ENCODE measurements around the gene POLR2F. TPM values are rescaled to one million over a fixed set of nuclear protein-coding genes. Genes with fewer than 3 reads are reported as not detected.

The POLR2F gene
- total RNA-seq, 1 donor from 2014 or later, result 57.9 TPM

DNA sequence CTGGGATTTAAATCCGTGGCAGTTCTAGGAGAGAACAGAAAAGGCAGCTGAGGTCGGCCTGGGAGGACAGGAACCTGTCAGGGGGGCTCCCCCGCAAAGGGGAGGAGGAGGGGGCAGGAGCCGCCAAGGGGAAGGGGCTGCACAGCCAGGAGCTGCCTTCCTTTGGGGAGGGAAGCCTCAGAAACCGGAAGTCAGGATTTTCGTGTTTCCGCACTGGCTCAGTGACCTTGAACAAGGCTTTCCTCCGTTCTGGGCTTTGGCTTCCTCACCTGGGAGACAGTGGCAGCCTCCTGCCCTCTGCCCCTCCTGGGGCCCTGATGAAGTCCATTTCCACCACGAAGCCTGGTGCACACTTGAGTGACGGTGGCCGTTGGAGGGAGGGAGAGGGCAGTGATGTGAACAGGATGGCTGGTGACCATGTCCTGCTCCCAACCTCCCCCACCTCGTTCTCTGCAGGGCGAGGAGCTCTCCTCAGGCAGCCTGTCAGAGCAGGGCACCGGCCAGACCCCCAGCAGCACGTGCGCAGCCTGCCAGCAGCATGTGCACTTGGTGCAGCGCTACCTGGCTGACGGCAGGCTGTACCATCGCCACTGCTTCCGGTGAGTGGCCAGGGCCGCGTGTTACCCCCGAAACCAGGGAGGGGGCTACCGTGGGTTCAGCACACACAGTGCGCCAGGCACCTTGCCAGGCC lies 34.8 kb upstream of the POLR2F start:
- Histone ChIP-seq H3K27ac (no peak overlapping the region), H3K4me3 (no peak overlapping the region), H3K36me3 (peaks cover 0 to 84% of the 10 kb centered on the region in 2 donors), H3K4me1 (no peaks in the 10 kb centered on the region), H3K9me3 (no peaks in the 10 kb centered on the region), H3K27me3 (no peaks in the 10 kb centered on the region)
- DNase-seq (ENCODE audit: extremely low spot score in 2 of 2), result no peak
- intact Hi-C loops (cut with DNase I), result no loop called here
- TF ChIP-seq POLR2AphosphoS5 (IDR thresholded peaks at IDR 0.05; ENCODE audit: insufficient read depth in 1 of 2, low read depth in 1 of 2) (no peak), POLR2A (IDR thresholded peaks at IDR 0.05) (no peak)
- TF ChIP-seq, protein P1, sequence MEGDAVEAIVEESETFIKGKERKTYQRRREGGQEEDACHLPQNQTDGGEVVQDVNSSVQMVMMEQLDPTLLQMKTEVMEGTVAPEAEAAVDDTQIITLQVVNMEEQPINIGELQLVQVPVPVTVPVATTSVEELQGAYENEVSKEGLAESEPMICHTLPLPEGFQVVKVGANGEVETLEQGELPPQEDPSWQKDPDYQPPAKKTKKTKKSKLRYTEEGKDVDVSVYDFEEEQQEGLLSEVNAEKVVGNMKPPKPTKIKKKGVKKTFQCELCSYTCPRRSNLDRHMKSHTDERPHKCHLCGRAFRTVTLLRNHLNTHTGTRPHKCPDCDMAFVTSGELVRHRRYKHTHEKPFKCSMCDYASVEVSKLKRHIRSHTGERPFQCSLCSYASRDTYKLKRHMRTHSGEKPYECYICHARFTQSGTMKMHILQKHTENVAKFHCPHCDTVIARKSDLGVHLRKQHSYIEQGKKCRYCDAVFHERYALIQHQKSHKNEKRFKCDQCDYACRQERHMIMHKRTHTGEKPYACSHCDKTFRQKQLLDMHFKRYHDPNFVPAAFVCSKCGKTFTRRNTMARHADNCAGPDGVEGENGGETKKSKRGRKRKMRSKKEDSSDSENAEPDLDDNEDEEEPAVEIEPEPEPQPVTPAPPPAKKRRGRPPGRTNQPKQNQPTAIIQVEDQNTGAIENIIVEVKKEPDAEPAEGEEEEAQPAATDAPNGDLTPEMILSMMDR (IDR thresholded peaks at IDR 0.05), result no peak

DNA sequence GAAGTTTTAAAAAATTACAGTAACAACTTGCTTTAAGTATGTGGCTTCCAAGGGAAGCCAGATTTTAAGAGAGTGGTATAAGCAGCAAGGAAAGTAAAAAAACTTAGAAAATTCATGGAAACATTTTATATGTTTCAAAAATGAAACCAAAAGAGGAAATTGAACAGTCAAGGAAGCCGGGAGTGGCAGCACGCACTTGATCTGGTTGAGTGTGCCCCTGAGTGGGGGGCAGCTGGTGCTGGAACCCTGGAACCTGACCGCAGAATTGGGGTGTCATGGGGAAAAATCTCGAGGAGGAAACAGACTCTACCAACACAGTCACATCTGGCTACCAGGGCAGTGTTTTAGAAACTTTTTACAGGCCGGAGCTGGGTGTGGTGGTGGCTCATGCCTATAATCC lies 33.4 kb upstream of the POLR2F start:
- peaks cover 0 to 74% of the 10 kb centered on the region in 2 donors for H3K36me3 ChIP-seq
- TF ChIP-seq, protein P1 (IDR thresholded peaks at IDR 0.05), result no peak
- TF ChIP-seq POLR2AphosphoS5 (IDR thresholded peaks at IDR 0.05; ENCODE audit: insufficient read depth in 1 of 2, low read depth in 1 of 2), result no peak
- no peak for TF ChIP-seq POLR2A (IDR thresholded peaks at IDR 0.05)
- no peaks in the 10 kb centered on the region for H3K27me3 ChIP-seq
- H3K9me3 ChIP-seq, result no peaks in the 10 kb centered on the region
- H3K27ac ChIP-seq, result no peak overlapping the region
- H3K4me1 ChIP-seq, result no peaks in the 10 kb centered on the region
- intact Hi-C loops (cut with DNase I), result no loop called here
- H3K4me3 ChIP-seq, result no peak overlapping the region
- no peak for DNase-seq (ENCODE audit: extremely low spot score in 2 of 2)

DNA sequence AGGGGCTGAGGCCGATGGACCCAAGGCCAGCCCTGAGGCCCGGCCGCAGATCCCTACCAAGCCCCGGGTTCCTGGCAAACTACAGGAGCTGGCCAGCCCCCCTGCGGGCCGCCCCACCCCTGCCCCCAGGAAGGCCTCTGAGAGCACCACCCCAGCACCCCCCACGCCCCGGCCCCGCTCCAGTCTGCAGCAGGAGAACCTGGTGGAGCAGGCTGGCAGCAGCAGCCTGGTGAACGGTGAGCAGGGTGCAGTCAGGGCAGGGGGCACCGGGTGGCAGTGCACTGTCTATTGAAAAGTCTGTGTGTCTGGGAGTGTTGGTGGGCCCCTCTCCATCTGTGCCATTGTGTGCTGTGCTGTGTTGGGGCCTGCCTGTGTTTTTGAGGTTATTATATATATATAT lies 31.3 kb upstream of the POLR2F start:
- H3K4me1 ChIP-seq, result no peaks in the 10 kb centered on the region
- H3K36me3 ChIP-seq, result peaks cover 0 to 74% of the 10 kb centered on the region in 2 donors
- intact Hi-C loops (cut with DNase I), result no loop called here
- H3K27ac ChIP-seq, result no peak overlapping the region
- no peaks in the 10 kb centered on the region for H3K9me3 ChIP-seq
- no peak for DNase-seq (ENCODE audit: extremely low spot score in 2 of 2)
- H3K27me3 ChIP-seq, result no peaks in the 10 kb centered on the region
- TF ChIP-seq, protein P1 (IDR thresholded peaks at IDR 0.05), result no peak
- H3K4me3 ChIP-seq, result no peak overlapping the region

DNA sequence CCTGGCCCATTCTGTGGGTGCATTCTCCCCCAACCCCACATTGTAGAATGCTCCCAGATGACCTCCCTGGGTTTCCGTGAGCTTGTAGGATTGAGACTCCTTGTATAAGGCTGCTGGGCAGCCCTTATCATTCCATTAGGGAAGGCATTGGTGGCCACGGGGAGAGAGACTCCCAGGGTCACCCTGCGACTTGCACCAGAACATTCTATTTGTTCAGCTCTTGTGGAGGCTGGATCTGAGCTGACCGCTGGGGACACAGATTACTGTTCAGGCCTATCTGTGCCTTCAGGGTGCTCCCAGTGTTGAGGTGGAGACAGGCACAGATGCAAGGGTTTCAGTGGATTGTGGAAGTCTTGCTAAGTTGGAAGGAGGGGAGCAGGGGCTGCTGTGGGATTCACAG lies 29.6 kb upstream of the POLR2F start:
- H3K36me3 ChIP-seq, result peaks cover 0 to 74% of the 10 kb centered on the region in 2 donors
- no peak for TF ChIP-seq POLR2AphosphoS5 (IDR thresholded peaks at IDR 0.05; ENCODE audit: insufficient read depth in 1 of 2, low read depth in 1 of 2)
- TF ChIP-seq, protein P1 (IDR thresholded peaks at IDR 0.05), result no peak
- no peak for TF ChIP-seq POLR2A (IDR thresholded peaks at IDR 0.05)

DNA sequence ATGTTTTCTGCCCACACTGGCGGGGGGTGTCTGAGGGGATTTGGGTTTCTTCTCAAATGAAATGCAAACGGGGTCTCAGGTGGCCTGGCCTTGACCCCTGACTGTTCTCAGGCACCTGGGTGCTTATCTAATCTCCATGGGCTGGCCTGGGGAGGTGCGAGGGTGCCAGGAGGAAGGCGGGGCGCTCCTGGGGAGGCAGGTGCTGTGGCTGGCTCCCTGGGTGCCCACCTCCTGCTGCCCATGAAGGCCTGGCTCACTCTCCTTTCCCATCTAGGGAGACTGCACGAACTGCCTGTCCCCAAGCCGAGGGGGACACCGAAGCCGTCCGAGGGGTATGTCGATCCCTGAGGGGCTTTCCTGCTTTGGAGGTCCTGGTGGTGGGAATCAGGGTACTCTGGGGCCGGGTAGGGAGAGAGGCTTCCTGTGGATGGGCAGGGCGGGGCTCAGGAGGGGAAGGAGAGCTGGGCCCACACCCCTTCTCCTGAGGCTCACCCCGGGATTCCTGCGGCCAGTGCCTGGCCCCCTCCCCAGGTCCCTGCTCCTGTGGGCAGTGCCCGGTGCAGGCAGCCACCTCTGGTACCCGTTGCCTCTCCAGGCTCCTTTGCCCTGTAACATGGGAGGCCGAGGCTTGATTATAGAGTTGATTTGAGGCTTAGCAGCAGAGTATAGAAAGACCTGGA lies 29.0 kb upstream of the POLR2F start:
- Histone ChIP-seq H3K4me3 (no peak overlapping the region), H3K27me3 (no peaks in the 10 kb centered on the region), H3K36me3 (peaks cover 0 to 75% of the 10 kb centered on the region in 2 donors), H3K27ac (no peak overlapping the region), H3K9me3 (no peaks in the 10 kb centered on the region), H3K4me1 (peaks cover 1% of the 10 kb centered on the region)
- peak in 1 of 2 donors; percentile 81 for DNase-seq (ENCODE audit: extremely low spot score in 2 of 2)
- TF ChIP-seq, protein P1 (IDR thresholded peaks at IDR 0.05), result no peak
- TF ChIP-seq POLR2A (IDR thresholded peaks at IDR 0.05) (no peak), POLR2AphosphoS5 (IDR thresholded peaks at IDR 0.05; ENCODE audit: insufficient read depth in 1 of 2, low read depth in 1 of 2) (no peak)
- intact Hi-C loops (cut with DNase I), result no loop called here

More for the DNA sequence above, 29.6 kb upstream of the POLR2F start:
- no peak for DNase-seq (ENCODE audit: extremely low spot score in 2 of 2)
- H3K27me3 ChIP-seq, result no peaks in the 10 kb centered on the region
- H3K9me3 ChIP-seq, result no peaks in the 10 kb centered on the region
- H3K27ac ChIP-seq, result no peak overlapping the region
- intact Hi-C loops (cut with DNase I), result no loop called here
- H3K4me1 ChIP-seq, result no peaks in the 10 kb centered on the region
- H3K4me3 ChIP-seq, result no peak overlapping the region

Data from vagina (tissue), 2 donors.